T-helper 22 cell (primary cell): ENCODE measurements around the gene IFI27L2.

Experiments
- DNase-seq: peaks from one replicate; pipeline ENCODE4 v3.0.0-alpha.2; 2020; ENCODE audit warnings: low read depth

Gene IFI27L2

DNA sequence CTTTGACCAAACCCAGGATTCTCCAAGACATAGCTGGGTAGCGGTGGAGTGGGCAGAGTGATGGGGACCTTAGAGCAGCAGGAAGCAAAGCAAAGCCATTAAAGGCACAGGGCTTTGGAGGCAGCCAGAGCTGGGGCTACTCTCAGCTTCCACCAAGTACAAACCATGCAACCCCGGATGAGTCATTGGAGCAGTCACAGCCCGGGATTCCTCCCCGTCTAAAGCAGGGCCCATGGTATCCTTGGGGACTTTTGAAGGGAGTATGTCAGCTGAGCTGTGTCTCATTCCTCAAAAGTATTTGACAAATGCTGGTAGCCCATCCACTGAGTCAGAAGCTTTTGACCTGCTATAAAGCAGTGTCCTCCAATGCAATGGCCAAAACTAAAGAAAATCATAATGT lies 28.6 kb downstream of the IFI27L2 start:
- no peak for DNase-seq

DNA sequence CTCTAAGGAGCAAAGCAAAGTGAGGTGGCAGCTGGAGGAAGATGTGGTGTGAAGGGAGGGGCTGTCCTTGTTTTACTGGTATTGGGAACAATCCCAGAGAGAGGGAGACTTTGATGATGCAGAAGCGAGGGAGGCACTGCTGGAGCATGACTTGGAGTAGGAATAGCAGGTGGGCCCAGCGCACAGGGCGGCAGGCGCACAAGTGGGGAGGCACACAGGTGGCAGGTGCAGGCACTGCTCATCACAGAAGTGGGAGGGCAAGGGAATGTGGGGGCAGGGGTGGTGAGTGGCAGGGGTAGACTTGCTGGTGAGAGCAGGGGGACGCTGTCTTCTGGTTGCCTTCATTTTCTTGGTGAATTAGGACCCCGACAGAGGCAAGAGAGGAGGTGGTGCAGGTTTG lies 30.4 kb downstream of the IFI27L2 start:
- DNase-seq, result no peak

DNA sequence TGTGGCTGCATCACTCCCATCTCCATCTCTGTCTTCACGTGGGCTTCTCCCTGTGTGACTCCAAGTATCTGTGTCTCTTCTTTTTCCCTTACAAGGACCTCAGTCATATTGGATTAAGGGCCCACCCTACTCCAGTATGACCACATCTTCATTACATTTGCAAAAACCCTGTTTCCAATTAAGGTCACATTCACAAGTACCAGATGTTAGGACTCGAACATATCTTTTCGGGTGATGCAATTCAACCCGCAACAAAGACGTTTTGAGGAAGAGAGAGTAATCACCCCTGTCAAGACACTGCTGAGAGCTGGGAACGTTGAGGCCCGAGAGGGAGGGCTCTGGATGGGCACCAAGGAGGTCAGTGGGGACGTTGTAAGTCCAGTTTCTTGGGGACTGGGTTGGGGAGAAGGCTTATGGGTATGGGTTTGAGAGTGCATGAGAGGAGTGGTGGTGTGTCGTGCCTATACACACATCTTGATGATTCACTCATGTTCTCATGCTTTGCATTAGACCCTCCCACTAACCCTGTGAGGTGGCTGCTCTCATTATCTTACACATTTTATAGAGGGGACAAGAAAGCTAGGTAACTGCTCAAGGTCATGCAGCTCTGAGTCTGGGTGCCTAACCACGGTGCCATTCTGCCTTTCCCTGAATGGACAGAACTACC lies 30.9 kb downstream of the IFI27L2 start:
- no peak for DNase-seq

DNA sequence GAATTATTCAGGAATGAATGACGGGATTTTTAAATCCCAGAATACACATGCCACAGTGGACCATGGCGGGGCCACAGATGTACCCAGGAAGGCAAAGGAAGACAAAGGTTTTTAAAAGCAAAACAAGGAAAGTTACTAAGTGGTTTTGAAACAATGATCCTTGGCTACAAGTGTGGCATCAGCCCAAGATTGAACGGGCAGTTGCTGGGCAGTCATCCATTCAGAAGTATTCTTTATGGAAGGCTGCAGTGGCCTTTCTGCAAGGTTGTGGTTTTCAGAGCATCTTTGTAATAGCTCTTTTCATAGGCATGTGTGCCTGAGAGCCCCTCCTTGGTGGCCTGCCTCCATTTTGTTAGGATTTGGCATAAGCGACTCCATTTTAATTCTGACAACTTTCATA lies 32.3 kb downstream of the IFI27L2 start:
- DNase-seq, result no peak

DNA sequence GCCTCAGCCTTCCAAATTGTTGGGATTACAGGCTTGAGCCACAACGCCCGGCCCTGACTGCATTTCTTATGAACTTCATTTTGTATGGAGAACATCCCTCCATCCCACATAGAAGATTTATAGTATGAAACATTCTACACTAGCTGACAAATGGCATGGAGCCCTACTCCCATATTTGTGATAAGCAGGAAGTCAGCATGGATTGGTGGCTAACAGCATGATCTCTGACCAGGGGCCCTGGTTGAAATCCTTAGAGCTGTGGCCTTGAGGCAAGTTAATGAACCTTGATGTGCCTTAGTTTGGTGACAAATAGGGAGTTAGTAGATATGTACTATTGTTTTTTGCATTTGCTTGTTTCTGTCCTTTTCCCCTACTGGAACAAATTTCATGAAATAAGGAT lies 36.0 kb downstream of the IFI27L2 start:
- no peak for DNase-seq

DNA sequence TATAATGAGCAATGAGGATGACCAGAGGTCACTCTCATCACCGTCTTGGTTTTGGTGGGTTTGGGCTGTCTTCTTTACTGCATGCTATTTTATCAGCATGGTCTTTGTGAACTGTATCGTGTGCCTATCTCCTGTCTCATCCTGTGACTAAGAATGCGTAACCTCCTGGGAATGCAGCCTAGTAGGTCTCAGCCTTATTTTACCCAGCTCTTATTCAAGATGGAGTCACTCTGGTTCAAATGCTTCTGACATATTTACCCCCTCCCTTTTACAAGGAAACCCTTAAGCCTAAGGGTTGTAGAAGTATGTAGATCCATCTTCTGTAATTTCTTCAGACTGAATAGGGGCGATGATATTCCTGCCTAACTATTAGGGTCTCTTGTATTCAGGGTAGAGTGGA lies 39.9 kb downstream of the IFI27L2 start:
- no peak for DNase-seq

- no peak for DNase-seq
Measured at GRCh38 chr14:94088516-94088915, 40.9 kb downstream of the IFI27L2 start.

DNA sequence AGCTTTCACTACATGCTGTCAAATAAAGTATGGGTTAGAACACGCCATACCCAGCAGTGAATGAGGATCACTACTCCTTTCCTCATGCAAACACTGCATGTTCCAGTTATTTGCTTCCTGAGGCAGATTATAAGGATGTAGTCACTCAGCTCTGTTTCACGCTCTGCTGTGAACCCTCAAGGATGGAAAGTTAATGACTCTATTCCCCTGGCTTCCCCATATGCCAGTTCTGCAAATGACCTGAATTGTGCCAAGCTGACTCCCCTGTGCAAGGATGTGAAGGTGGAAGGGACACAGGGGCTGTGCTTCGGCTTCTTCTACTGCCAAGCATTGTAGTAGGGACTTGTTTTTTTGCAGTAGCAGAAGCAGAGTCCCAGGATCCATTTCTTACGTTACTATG lies 41.5 kb downstream of the IFI27L2 start:
- no peak for DNase-seq

DNA sequence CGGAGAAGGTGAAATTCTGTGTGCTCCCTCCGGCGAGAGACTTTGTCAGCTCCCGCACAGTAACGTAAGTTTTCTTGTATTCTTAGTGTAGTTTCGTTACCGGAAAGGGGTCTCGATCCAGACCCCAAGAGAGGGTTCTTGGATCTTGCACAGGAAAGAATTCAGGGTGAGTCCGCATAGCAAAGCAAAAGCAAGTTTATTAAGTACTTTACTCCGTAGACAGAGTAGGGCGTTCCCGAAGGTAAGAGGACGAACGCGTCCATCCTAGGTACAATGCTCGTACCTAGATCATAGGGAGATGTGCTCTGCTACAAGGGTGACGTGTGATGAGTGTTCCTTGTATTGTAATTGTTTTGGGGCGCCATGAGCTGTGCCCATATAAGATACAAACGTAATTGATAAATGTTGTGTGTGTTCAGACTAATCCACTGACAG lies 48.0 kb downstream of the IFI27L2 start:
- no peak for DNase-seq

GRCh38 chr14:94080621-94081385 lies 48.6 kb downstream of the IFI27L2 start, which contains the start of the genes DDX24 and IFI27L1:
TSS of gene DDX24 (minus strand) at chr14:94081202. CDS start at chr14:94079742, 1,460 bp downstream.
TSS of gene IFI27L1 (plus strand) at chr14:94081310. CDS start at chr14:94096938, 15,628 bp downstream.
- peak; percentile 93 for DNase-seq

DNA sequence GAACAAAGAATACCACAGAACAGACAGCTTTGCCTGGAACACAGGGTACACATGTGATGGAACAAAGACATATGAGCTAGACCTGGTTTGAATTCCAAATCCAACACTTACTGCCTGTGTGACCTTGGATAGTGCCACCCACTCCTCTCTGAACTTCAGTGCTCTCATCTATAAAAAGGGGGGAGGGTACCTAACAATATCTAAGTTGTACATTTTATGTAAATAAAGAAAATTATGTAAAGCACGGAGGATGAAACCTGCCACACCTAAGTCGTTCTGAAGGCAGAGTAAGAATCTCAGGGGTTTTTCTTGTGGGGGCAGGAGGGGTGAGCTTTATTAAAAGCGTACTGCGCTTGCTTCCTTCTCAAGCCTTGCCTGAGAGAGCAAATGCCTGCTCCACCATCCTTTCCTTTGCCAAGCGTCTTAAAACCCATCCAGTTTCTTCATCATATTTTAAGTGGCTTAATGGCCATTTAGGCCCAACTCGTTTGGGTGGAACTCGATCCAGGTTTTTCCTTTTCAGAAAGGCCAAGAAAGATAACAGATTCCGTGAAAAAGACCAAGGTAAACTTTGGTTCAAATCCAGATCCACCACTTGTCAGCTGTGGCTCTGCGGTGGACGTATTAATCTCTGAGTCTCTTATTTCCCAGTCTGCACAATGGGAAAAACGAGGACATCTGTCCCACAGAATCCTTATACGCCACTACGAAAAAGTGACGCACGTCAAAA lies 49.3 kb downstream of the IFI27L2 start:
- DNase-seq, result no peak

DNA sequence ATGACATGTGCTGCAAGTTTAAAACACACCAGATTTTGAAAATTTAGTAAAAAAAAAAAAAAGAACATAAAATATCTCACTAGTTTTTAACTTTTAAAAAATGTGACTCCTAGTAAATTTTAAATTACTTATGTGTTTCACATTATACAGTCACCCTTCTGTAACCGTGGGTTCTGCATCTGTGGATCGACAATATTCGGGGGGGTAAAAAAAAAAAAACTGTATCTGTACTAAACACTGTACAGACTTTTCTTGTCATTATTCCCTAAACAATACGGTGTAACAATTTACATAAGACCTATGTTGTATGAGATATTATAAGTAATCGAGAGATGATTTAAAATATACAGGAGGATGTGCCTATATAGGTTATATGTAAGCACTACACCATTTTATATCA lies 51.6 kb downstream of the IFI27L2 start:
- DNase-seq, result no peak
